H9 (cell line): Measurements from ENCODE around the gene MCU. TPM values are rescaled to one million over a fixed set of nuclear protein-coding genes. Genes with fewer than 3 reads are reported as not detected.

Source experiments
- DNase-seq: peaks from one replicate; pipeline ENCODE4 v3.0.0-alpha.2; 2017
- H2AFZ ChIP-seq: one replicate; pipeline ENCODE4 v1.6.1; 2013; ENCODE audit warnings: mild to moderate bottlenecking, low read length, control low read depth, moderate library complexity
- H2AK5ac ChIP-seq: 2 replicates; pipeline ENCODE4 v1.6.1; 2013; ENCODE audit warnings: low read length, control low read depth, mixed read lengths; ENCODE audit not compliant: insufficient read length
- H2BK120ac ChIP-seq: one replicate; pipeline ENCODE4 v1.6.1; 2013; ENCODE audit warnings: low read depth, mild to moderate bottlenecking, low read length, control low read depth, inconsistent platforms; ENCODE audit not compliant: poor library complexity, severe bottlenecking
- H2BK12ac ChIP-seq: 2 replicates; pipeline ENCODE4 v1.6.1; 2013; ENCODE audit warnings: low read length, control low read depth, mixed read lengths, low read depth; ENCODE audit not compliant: insufficient read length
- H2BK15ac ChIP-seq: 2 replicates; pipeline ENCODE4 v1.6.1; 2013; ENCODE audit warnings: low read depth, low read length, control low read depth
- H2BK20ac ChIP-seq: one replicate; pipeline ENCODE4 v1.6.1; 2013; ENCODE audit warnings: low read depth, mild to moderate bottlenecking, low read length, control low read depth, inconsistent platforms; ENCODE audit not compliant: poor library complexity, severe bottlenecking
- H2BK5ac ChIP-seq: 2 replicates; pipeline ENCODE4 v1.6.1; 2013; ENCODE audit warnings: low read length, control low read depth, mixed read lengths; ENCODE audit not compliant: insufficient read length
- H3K14ac ChIP-seq: 2 replicates; pipeline ENCODE4 v1.6.1; 2013; ENCODE audit warnings: low read length, control low read depth; ENCODE audit not compliant: insufficient read depth
- H3K18ac ChIP-seq: 2 replicates; pipeline ENCODE4 v1.6.1; 2013; ENCODE audit warnings: low read depth, mild to moderate bottlenecking, mixed read lengths, low read length, control low read depth; ENCODE audit not compliant: insufficient read length
- H3K23ac ChIP-seq: 2 replicates; pipeline ENCODE4 v1.6.1; 2013; ENCODE audit warnings: low read length, control low read depth, mixed read lengths, low read depth; ENCODE audit not compliant: insufficient read length
- H3K23me2 ChIP-seq: 2 replicates; pipeline ENCODE4 v1.6.1; 2013; ENCODE audit warnings: low read depth, mild to moderate bottlenecking, mixed read lengths, low read length, control low read depth; ENCODE audit not compliant: insufficient read length, poor library complexity, severe bottlenecking
- H3K27ac ChIP-seq: 2 replicates; pipeline ENCODE4 v1.5.1; 2013; ENCODE audit warnings: low read length, control low read depth, mixed read lengths, low read depth; ENCODE audit not compliant: insufficient read length
- H3K27me3 ChIP-seq: 2 replicates; pipeline ENCODE4 v1.6.1; 2013; ENCODE audit warnings: low read length, control low read depth, inconsistent platforms; ENCODE audit not compliant: insufficient read depth
- H3K4ac ChIP-seq: 2 replicates; pipeline ENCODE4 v1.6.1; 2013; ENCODE audit warnings: low read depth, mild to moderate bottlenecking, control low read depth, inconsistent platforms, low read length, moderate library complexity
- H3K4me1 ChIP-seq: 2 replicates; pipeline ENCODE4 v1.6.1; 2013; ENCODE audit warnings: low read length, control low read depth, inconsistent platforms; ENCODE audit not compliant: insufficient read depth
- H3K4me2 ChIP-seq: 2 replicates; pipeline ENCODE4 v1.6.1; 2013; ENCODE audit warnings: low read length, control low read depth, mixed read lengths; ENCODE audit not compliant: insufficient read length, insufficient read depth
- H3K56ac ChIP-seq: 2 replicates; pipeline ENCODE4 v1.6.1; 2013; ENCODE audit warnings: low read depth, mild to moderate bottlenecking, mixed read lengths, low read length, control low read depth; ENCODE audit not compliant: insufficient read length
- H3K79me1 ChIP-seq: 2 replicates; pipeline ENCODE4 v1.6.1; 2013; ENCODE audit warnings: low read depth, mild to moderate bottlenecking, moderate library complexity, low read length, control low read depth, inconsistent platforms; ENCODE audit not compliant: insufficient read depth, poor library complexity, severe bottlenecking
- H3K79me2 ChIP-seq: 2 replicates; pipeline ENCODE4 v1.6.1; 2013; ENCODE audit warnings: low read length, control low read depth, inconsistent platforms; ENCODE audit not compliant: insufficient read depth
- H3K9ac ChIP-seq: 2 replicates; pipeline ENCODE4 v1.6.1; 2013; ENCODE audit warnings: low read length, control low read depth, mixed read lengths; ENCODE audit not compliant: insufficient read length; ENCODE audit errors: extremely low read depth
- H3K9me3 ChIP-seq: one replicate; pipeline ENCODE4 v1.6.1; 2013; ENCODE audit warnings: low read depth, low read length, inconsistent platforms; ENCODE audit not compliant: control insufficient read depth
- H3T11ph ChIP-seq: one replicate; pipeline ENCODE4 v1.6.1; 2013; ENCODE audit warnings: mild to moderate bottlenecking, low read length, control low read depth, inconsistent platforms
- H4K20me1 ChIP-seq: one replicate; pipeline ENCODE4 v1.6.1; 2013; ENCODE audit not compliant: control insufficient read depth, insufficient read length, insufficient read depth
- H4K5ac ChIP-seq: 2 replicates; pipeline ENCODE4 v1.6.1; 2013; ENCODE audit warnings: low read depth, mild to moderate bottlenecking, mixed read lengths, low read length, control low read depth; ENCODE audit not compliant: insufficient read length
- H4K8ac ChIP-seq: replicated peaks from 2 replicates; pipeline ENCODE4 v1.6.1; 2013; ENCODE audit warnings: low read length, control low read depth, mixed read lengths, low read depth; ENCODE audit not compliant: insufficient read length
- H4K91ac ChIP-seq: 2 replicates; pipeline ENCODE4 v1.6.1; 2013; ENCODE audit warnings: low read depth, mild to moderate bottlenecking, moderate library complexity, mixed read lengths, low read length, control low read depth; ENCODE audit not compliant: insufficient read length
- H3K27ac Mint-ChIP-seq, 3 experiments: 2 replicates in 2 of 3; 3 replicates in 1 of 3; pipeline ENCODE4 v1.8.0; 2020 to 2021; ENCODE audit warnings: mixed read lengths in 3 of 3, mild to moderate bottlenecking in 1 of 3, moderate library complexity in 1 of 3
- H3K27me3 Mint-ChIP-seq: 2 replicates; pipeline ENCODE4 v1.8.0; 2021; ENCODE audit warnings: low read depth, mild to moderate bottlenecking, moderate library complexity, mixed read lengths
- H3K36me3 Mint-ChIP-seq, 3 experiments: 2 replicates in 2 of 3; 3 replicates in 1 of 3; pipeline ENCODE4 v1.8.0; 2020 to 2021; ENCODE audit warnings: low read depth in 3 of 3, mixed read lengths in 3 of 3; ENCODE audit not compliant: insufficient read depth in 1 of 3
- H3K4me1 Mint-ChIP-seq, 2 experiments: 2 replicates each; pipeline ENCODE4 v1.8.0; 2020; ENCODE audit warnings: mixed read lengths in 2 of 2
- H3K4me3 Mint-ChIP-seq, 2 experiments: 2 replicates in 1 of 2; 3 replicates in 1 of 2; pipeline ENCODE4 v1.8.0; 2020 to 2021; ENCODE audit warnings: mild to moderate bottlenecking in 2 of 2, mixed read lengths in 2 of 2, moderate library complexity in 1 of 2
- H3K9me3 Mint-ChIP-seq, 2 experiments: 2 replicates in 1 of 2; 3 replicates in 1 of 2; pipeline ENCODE4 v1.8.0; 2020; ENCODE audit warnings: mild to moderate bottlenecking in 2 of 2, mixed read lengths in 2 of 2, moderate library complexity in 1 of 2
- CTCF ChIP-seq: fragments of 200-600 bp; sonication (generic); conservative IDR thresholded peaks from 3 replicates; pipeline ENCODE4 v1.8.0; 2021; ENCODE audit warnings: antibody characterized with exemption, mild to moderate bottlenecking
- WGBS: extraction: QIAGEN DNeasy Blood & Tissue Kit; methylation state at CpG from one replicate; pipeline ENCODE4 v1.1.7; 2013; ENCODE audit warnings: missing lambda C conversion rate, low lambda C conversion rate, mixed read lengths; ENCODE audit not compliant: insufficient read length; ENCODE audit errors: extremely low coverage; 5-methylcytosine and 5-hydroxymethylcytosine counted together
- total RNA-seq: library from RNA; stranded (reverse); gene quantifications from 2 replicates; pipeline ENCODE4 v1.2.1, GENCODE V29; 2021

The MCU gene
- total RNA-seq, 1 experiment from 2014 or later: 36.6 TPM

- no peaks in the 10 kb centered on the region for H3K27me3 ChIP-seq
- H3K27ac Mint-ChIP-seq: peak overlapping the region in 1 of 3 experiments; percentile 77; a peak in 1 of 7 replicates
- no peak overlapping the region for H2BK15ac ChIP-seq
- H3K23me2 ChIP-seq: no peaks in the 10 kb centered on the region
- 100% methylated on average over 1 of the region's 1 CpG for WGBS
- H3K56ac ChIP-seq: no peak overlapping the region
- H3K79me2 ChIP-seq: no peaks in the 10 kb centered on the region; the same call in 1 of the 2 replicates
- no peak overlapping the region for H3K23ac ChIP-seq
- H3K4ac ChIP-seq: no peak overlapping the region
- H3K27me3 Mint-ChIP-seq: no peaks in the 10 kb centered on the region
- no peak overlapping the region for H2AK5ac ChIP-seq
- no peak for TF ChIP-seq CTCF
- no peak overlapping the region for H3K14ac ChIP-seq
- no peak overlapping the region for H4K91ac ChIP-seq
- no peak overlapping the region for H2AFZ ChIP-seq
- no peak for DNase-seq
- no peak overlapping the region for H2BK5ac ChIP-seq
- H3K18ac ChIP-seq: no peak overlapping the region
- H3K4me2 ChIP-seq: no peak overlapping the region
- H4K20me1 ChIP-seq: no peaks in the 10 kb centered on the region
- no peak overlapping the region for H3K9ac ChIP-seq
- H3K36me3 Mint-ChIP-seq: no peaks in the 10 kb centered on the region
- H3K4me3 Mint-ChIP-seq: no peak overlapping the region
- H3K27ac ChIP-seq: no peak overlapping the region
- peaks cover 13 to 29% of the 10 kb centered on the region in 2 experiments for H3K4me1 Mint-ChIP-seq
- H3K9me3 Mint-ChIP-seq: no peaks in the 10 kb centered on the region
- H2BK12ac ChIP-seq: no peak overlapping the region
- no peaks in the 10 kb centered on the region; the same call in 1 of the 2 replicates for H3K4me1 ChIP-seq
- no peak overlapping the region for H2BK20ac ChIP-seq
- H3T11ph ChIP-seq: no peak overlapping the region
- no peak overlapping the region for H4K8ac ChIP-seq
- no peak overlapping the region for H2BK120ac ChIP-seq
- no peak overlapping the region for H4K5ac ChIP-seq
- no peaks in the 10 kb centered on the region for H3K9me3 ChIP-seq
- H3K79me1 ChIP-seq: peaks cover 2% of the 10 kb centered on the region
Measured at GRCh38 chr10:72735288-72735936, 43.5 kb downstream of the MCU start.
